BLaER1 treated with 17β-estradiol and CSF1 and Interleukin-3, amounts not matched to agents 10 nM and 100 nM (cell line): ENCODE results near the gene ZDHHC8.
A peak's percentile ranks its signal among the peaks of the same experiment; 100 is the strongest.

Source experiments
- H3K27ac ChIP-seq, 11 experiments: shearing (Covaris generic); formaldehyde crosslinking; 2 replicates each; pipeline ENCODE4 v1.8.1; 2022
- H3K27me3 ChIP-seq, 11 experiments: shearing (Covaris generic); formaldehyde crosslinking; 2 replicates each; pipeline ENCODE4 v1.8.1; 2022
- H3K36me3 ChIP-seq, 11 experiments: shearing (Covaris generic); formaldehyde crosslinking; 2 replicates each; pipeline ENCODE4 v1.8.1; 2022
- H3K4me1 ChIP-seq, 10 experiments: shearing (Covaris generic); formaldehyde crosslinking; 2 replicates each; pipeline ENCODE4 v1.8.1; 2022
- H3K4me2 ChIP-seq, 11 experiments: shearing (Covaris generic); formaldehyde crosslinking; 2 replicates each; pipeline ENCODE4 v1.8.1; 2022
- H3K4me3 ChIP-seq, 10 experiments: shearing (Covaris generic); formaldehyde crosslinking; 2 replicates each; pipeline ENCODE4 v1.8.1; 2022
- H3K9ac ChIP-seq, 11 experiments: shearing (Covaris generic); formaldehyde crosslinking; 2 replicates each; pipeline ENCODE4 v1.8.1; 2022
- H3K9me3 ChIP-seq, 11 experiments: shearing (Covaris generic); formaldehyde crosslinking; replicated peaks in 1 of 11; 2 replicates each; pipeline ENCODE4 v1.8.1; 2022
- H4K20me1 ChIP-seq, 11 experiments: shearing (Covaris generic); formaldehyde crosslinking; 2 replicates each; pipeline ENCODE4 v1.8.1; 2022
- Cebpa-rat ChIP-seq, 11 experiments: shearing (Covaris generic); IDR thresholded peaks; 2 replicates each; pipeline ENCODE4 v1.8.1; 2022

The ZDHHC8 gene

GRCh38 chr22:20124083-20124787, 7.4 kb upstream of the ZDHHC8 start:
- no peak overlapping the region for H3K4me3 ChIP-seq
- no peaks in the 10 kb centered on the region for H3K27me3 ChIP-seq
- H3K27ac ChIP-seq: no peak overlapping the region
- no peaks in the 10 kb centered on the region for H3K9me3 ChIP-seq
- H3K9ac ChIP-seq: peak overlapping the region; percentile 24 to 71 (median 59); a peak in 15 of 22 replicates
- peaks cover 75 to 92% (median 88%) of the 10 kb centered on the region in 11 experiments for H3K36me3 ChIP-seq
- TF ChIP-seq Cebpa-rat (IDR thresholded peaks at IDR 0.05): no peak
- peaks cover 12 to 79% (median 72%) of the 10 kb centered on the region in 10 experiments for H3K4me1 ChIP-seq
- H4K20me1 ChIP-seq: peaks cover 0 to 100% (median 98%) of the 10 kb centered on the region in 11 experiments; a peak in 20 of 22 replicates
- peak overlapping the region in 8 of 11 experiments; percentile 9 to 88 (median 73); a peak in 13 of 22 replicates for H3K4me2 ChIP-seq

GRCh38 chr22:20125201-20126174, 6.1 kb upstream of the ZDHHC8 start:
- Histone ChIP-seq H3K36me3 (peaks cover 62 to 79% (median 76%) of the 10 kb centered on the region in 11 experiments), H3K27ac (peak overlapping the region in 6 of 11 experiments; percentile 14 to 55 (median 42); a peak in 8 of 22 replicates), H3K9me3 (no peaks in the 10 kb centered on the region), H3K4me3 (peak overlapping the region in 2 of 10 experiments; percentile 5 to 38; a peak in 1 of 20 replicates), H3K27me3 (no peaks in the 10 kb centered on the region), H4K20me1 (peaks cover 0 to 100% (median 98%) of the 10 kb centered on the region in 11 experiments; a peak in 20 of 22 replicates), H3K4me1 (peaks cover 8 to 79% (median 72%) of the 10 kb centered on the region in 10 experiments; a peak in 17 of 20 replicates), H3K9ac (peak overlapping the region in 10 of 11 experiments; percentile 15 to 71 (median 56); a peak in 17 of 22 replicates), H3K4me2 (peak overlapping the region in 8 of 11 experiments; percentile 23 to 88 (median 73); a peak in 16 of 22 replicates)
- TF ChIP-seq Cebpa-rat (IDR thresholded peaks at IDR 0.05): no peak

DNA sequence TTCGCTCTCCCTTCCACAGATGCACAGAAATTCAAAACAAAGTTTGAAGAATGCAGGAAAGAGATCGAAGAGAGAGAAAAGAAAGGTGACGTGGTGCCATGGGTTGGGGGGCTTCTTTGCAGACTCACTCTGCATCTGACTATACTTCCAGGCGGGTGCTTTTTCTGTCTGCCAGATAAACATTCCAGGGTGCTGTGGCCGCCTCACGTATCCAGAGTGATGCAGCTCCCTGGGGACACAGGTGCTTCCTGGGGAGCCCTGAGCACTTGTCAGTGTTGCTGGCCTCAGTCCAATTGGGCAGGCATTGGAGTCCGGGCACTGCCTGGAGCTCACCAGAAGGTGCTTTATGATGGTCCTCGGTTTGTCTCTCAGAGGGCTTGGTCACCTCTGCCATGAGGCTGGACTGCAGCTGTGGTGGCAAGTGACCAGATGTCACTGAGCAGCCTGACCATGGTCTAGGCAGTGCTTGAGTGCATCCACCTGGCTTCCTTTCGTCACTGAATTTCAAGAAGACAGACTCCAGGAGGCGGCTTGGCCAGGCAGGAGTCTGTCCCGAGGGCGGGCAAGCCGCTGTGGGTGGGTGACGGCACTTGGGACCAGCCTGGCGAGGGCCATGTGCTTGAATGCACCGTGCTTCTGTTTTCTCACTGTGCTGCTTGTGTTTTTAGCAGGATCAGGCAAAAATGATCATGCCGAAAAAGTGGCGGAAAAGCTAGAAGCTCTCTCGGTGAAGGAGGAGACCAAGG, 5.1 kb upstream of the ZDHHC8 start:
- Histone ChIP-seq H3K9me3 (no peaks in the 10 kb centered on the region), H3K4me3 (peak overlapping the region in 3 of 10 experiments; percentile 5 to 38 (median 7); a peak in 2 of 20 replicates), H3K36me3 (peaks cover 52 to 70% (median 66%) of the 10 kb centered on the region in 11 experiments), H3K4me2 (peak overlapping the region in 8 of 11 experiments; percentile 23 to 88 (median 73); a peak in 16 of 22 replicates), H4K20me1 (peaks cover 0 to 93% (median 92%) of the 10 kb centered on the region in 11 experiments; a peak in 20 of 22 replicates), H3K4me1 (peaks cover 7 to 75% (median 68%) of the 10 kb centered on the region in 10 experiments; a peak in 16 of 20 replicates), H3K27me3 (no peaks in the 10 kb centered on the region), H3K27ac (peak overlapping the region in 6 of 11 experiments; percentile 14 to 55 (median 42); a peak in 9 of 22 replicates), H3K9ac (peak overlapping the region in 8 of 11 experiments; percentile 40 to 71 (median 61); a peak in 15 of 22 replicates)
- TF ChIP-seq Cebpa-rat (IDR thresholded peaks at IDR 0.05): no peak

DNA sequence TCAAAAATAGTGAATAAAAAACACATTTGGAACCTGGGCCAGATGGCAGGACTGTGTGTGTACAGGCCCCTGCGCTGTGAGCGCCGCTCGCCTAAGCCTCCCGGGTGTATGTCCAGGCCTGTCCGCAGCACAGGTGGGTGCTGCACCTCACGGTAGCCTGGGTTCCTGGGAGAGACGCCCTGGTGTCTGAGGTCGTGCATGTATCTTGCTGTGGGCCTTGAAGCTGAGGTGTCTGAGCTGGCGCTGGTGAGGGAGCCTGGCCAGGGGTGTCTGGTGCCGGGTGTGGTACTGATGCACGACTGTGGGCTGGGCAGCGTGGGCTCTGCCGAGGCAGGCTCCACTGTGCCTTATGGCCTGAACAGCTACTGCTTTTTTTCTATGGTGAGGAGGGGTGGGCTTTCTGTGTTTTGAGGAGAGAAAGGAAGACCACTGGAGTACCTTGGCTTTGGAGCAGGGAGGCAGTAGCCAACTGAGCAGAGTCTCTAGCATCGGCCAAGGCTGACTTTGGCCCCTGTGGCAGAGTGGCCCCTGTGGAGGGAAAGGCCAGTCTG, 4.2 kb upstream of the ZDHHC8 start:
- peaks cover 0 to 89% (median 86%) of the 10 kb centered on the region in 11 experiments; a peak in 20 of 22 replicates for H4K20me1 ChIP-seq
- peak overlapping the region in 2 of 11 experiments; percentile 14 to 16; a peak in 2 of 22 replicates for H3K27ac ChIP-seq
- H3K4me1 ChIP-seq: peaks cover 8 to 79% (median 62%) of the 10 kb centered on the region in 10 experiments; a peak in 19 of 20 replicates
- H3K9ac ChIP-seq: peak overlapping the region in 4 of 11 experiments; percentile 9 to 46 (median 42); a peak in 5 of 22 replicates
- H3K36me3 ChIP-seq: peaks cover 43 to 60% (median 57%) of the 10 kb centered on the region in 11 experiments
- no peak for TF ChIP-seq Cebpa-rat (IDR thresholded peaks at IDR 0.05)
- peak overlapping the region in 3 of 11 experiments; percentile 10 to 88 (median 33); a peak in 3 of 22 replicates for H3K4me2 ChIP-seq
- no peaks in the 10 kb centered on the region for H3K27me3 ChIP-seq
- H3K4me3 ChIP-seq: no peak overlapping the region; a peak in 1 of 20 replicates
- no peaks in the 10 kb centered on the region for H3K9me3 ChIP-seq

GRCh38 chr22:20127869-20128618, 3.6 kb upstream of the ZDHHC8 start:
- peaks cover 42 to 59% (median 54%) of the 10 kb centered on the region in 11 experiments for H3K36me3 ChIP-seq

DNA sequence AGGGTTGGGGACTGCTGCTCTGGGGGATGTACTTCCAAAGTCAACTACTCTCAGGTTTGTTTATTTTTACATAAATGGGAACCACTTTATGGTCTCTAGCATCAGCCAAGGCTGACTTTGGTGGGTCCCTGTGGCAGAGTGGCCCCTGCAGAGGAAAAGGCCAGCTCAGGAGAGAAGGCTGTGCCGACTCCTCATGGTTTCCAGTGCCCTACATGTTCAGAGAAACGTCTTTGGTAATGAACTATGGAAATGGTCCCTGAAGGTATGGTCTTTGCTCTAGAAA, 3.0 kb upstream of the ZDHHC8 start:
- Histone ChIP-seq H3K4me2 (peak overlapping the region in 2 of 11 experiments; percentile 94 to 99; a peak in 1 of 22 replicates), H3K36me3 (peaks cover 39 to 56% (median 50%) of the 10 kb centered on the region in 11 experiments), H3K27ac (no peak overlapping the region)

More at GRCh38 chr22:20127869-20128618, 3.6 kb upstream of the ZDHHC8 start:
- TF ChIP-seq Cebpa-rat (IDR thresholded peaks at IDR 0.05): no peak
- peak overlapping the region in 3 of 11 experiments; percentile 10 to 88 (median 33); a peak in 3 of 22 replicates for H3K4me2 ChIP-seq
- peak overlapping the region in 4 of 11 experiments; percentile 24 to 46 (median 42); a peak in 6 of 22 replicates for H3K9ac ChIP-seq
- no peak overlapping the region; a peak in 1 of 20 replicates for H3K4me3 ChIP-seq
- peak overlapping the region in 2 of 11 experiments; percentile 14 to 16; a peak in 1 of 22 replicates for H3K27ac ChIP-seq
- H3K9me3 ChIP-seq: no peaks in the 10 kb centered on the region
- H3K27me3 ChIP-seq: no peaks in the 10 kb centered on the region
- peaks cover 15 to 85% (median 68%) of the 10 kb centered on the region in 10 experiments for H3K4me1 ChIP-seq
- H4K20me1 ChIP-seq: peaks cover 6 to 89% (median 86%) of the 10 kb centered on the region in 11 experiments; a peak in 21 of 22 replicates

More for the DNA sequence above, 3.0 kb upstream of the ZDHHC8 start:
- Histone ChIP-seq H3K4me3 (no peak overlapping the region), H3K4me1 (peaks cover 19 to 88% (median 70%) of the 10 kb centered on the region in 10 experiments), H4K20me1 (peaks cover 9 to 89% (median 88%) of the 10 kb centered on the region in 11 experiments; a peak in 21 of 22 replicates), H3K9ac (peak overlapping the region in 1 of 11 experiments; percentile 24; a peak in 2 of 22 replicates), H3K9me3 (no peaks in the 10 kb centered on the region), H3K27me3 (no peaks in the 10 kb centered on the region)
- no peak for TF ChIP-seq Cebpa-rat (IDR thresholded peaks at IDR 0.05)
